Hematopoietic multipotent progenitor cell treated with erythropoietin and hydrocortisone succinate and interleukin-3 and kit ligand, for 17 days (in vitro differentiated cells): ENCODE results near the gene CSNK1G2.
A peak's percentile ranks its signal among the peaks of the same experiment; 100 is the strongest.

ENCODE experiments used
- DNase-seq: peaks from one replicate; pipeline ENCODE4 v3.0.0-alpha.2; 2015; ENCODE audit warnings: low spot score

Gene CSNK1G2

GRCh38 chr19:1918975-1919374 lies 22.0 kb upstream of the CSNK1G2 start:
- no peak for DNase-seq

- DNase-seq = no peak
Observed at GRCh38 chr19:1920644-1921043, 20.3 kb upstream of the CSNK1G2 start.

GRCh38 chr19:1921326-1921725 lies 19.6 kb upstream of the CSNK1G2 start:
- DNase-seq = no peak

- no peak for DNase-seq
Observed at GRCh38 chr19:1921825-1922224, 19.1 kb upstream of the CSNK1G2 start.

- DNase-seq = no peak
Observed at GRCh38 chr19:1922803-1923202, 18.2 kb upstream of the CSNK1G2 start.

GRCh38 chr19:1923319-1923718 lies 17.7 kb upstream of the CSNK1G2 start:
- no peak for DNase-seq

GRCh38 chr19:1924320-1924961 lies 16.5 kb upstream of the CSNK1G2 start:
- no peak for DNase-seq

- no peak for DNase-seq
Observed at GRCh38 chr19:1925544-1925943, 15.4 kb upstream of the CSNK1G2 start.

GRCh38 chr19:1929021-1929742 lies 11.8 kb upstream of the CSNK1G2 start:
- peak; percentile 83 for DNase-seq

GRCh38 chr19:1931445-1931844 lies 9.5 kb upstream of the CSNK1G2 start:
- no peak for DNase-seq

GRCh38 chr19:1932395-1932794 lies 8.6 kb upstream of the CSNK1G2 start:
- no peak for DNase-seq

GRCh38 chr19:1933244-1933643 lies 7.7 kb upstream of the CSNK1G2 start:
- no peak for DNase-seq

- DNase-seq = no peak
Observed at GRCh38 chr19:1933942-1934341, 7.0 kb upstream of the CSNK1G2 start.

- no peak for DNase-seq
Observed at GRCh38 chr19:1935484-1936208, 5.3 kb upstream of the CSNK1G2 start.

GRCh38 chr19:1936430-1936829 lies 4.5 kb upstream of the CSNK1G2 start:
- no peak for DNase-seq

GRCh38 chr19:1936916-1937610 lies 3.9 kb upstream of the CSNK1G2 start:
- DNase-seq = no peak

- DNase-seq = no peak
Observed at GRCh38 chr19:1938071-1938470, 2.9 kb upstream of the CSNK1G2 start.

- DNase-seq = peak; percentile 37
Observed at GRCh38 chr19:1942078-1942933, 1.3 kb downstream of the CSNK1G2 start.

- DNase-seq = no peak
Observed at GRCh38 chr19:1942934-1943555, 2.1 kb downstream of the CSNK1G2 start.

- no peak for DNase-seq
Observed at GRCh38 chr19:1943661-1944087, 2.7 kb downstream of the CSNK1G2 start.
